SJCRH30 (cell line): ENCODE measurements around the gene CPSF6. TPM values are rescaled to one million over a fixed set of nuclear protein-coding genes. Genes with fewer than 3 reads are reported as not detected.
"Not testable (repeated sequence)": the region's sequence is repeated elsewhere in the genome, so short reads cannot be mapped to it uniquely, and the experiment has no call there.

Source experiments
- DNase-seq, 2 experiments: peaks; one replicate each; pipeline ENCODE4 v3.0.0-alpha.2; 2015 to 2020
- H3K27ac ChIP-seq: fragments of 250-450 bp; sonication (Bioruptor Pico); 2 replicates; pipeline ENCODE4 v1.5.1; 2020; ENCODE audit warnings: mild to moderate bottlenecking, moderate library complexity
- H3K27me3 ChIP-seq: fragments of 250-450 bp; sonication (Bioruptor Pico); 2 replicates; pipeline ENCODE4 v1.5.1; 2020; ENCODE audit warnings: mild to moderate bottlenecking, moderate library complexity
- H3K36me3 ChIP-seq: fragments of 250-450 bp; sonication (Bioruptor Pico); 2 replicates; pipeline ENCODE4 v1.5.1; 2020; ENCODE audit warnings: mild to moderate bottlenecking, moderate library complexity
- H3K4me1 ChIP-seq: fragments of 250-450 bp; sonication (Bioruptor Pico); 2 replicates; pipeline ENCODE4 v1.5.1; 2020; ENCODE audit warnings: mild to moderate bottlenecking, moderate library complexity
- H3K4me3 ChIP-seq: fragments of 250-450 bp; sonication (Bioruptor Pico); 2 replicates; pipeline ENCODE4 v1.5.1; 2020; ENCODE audit warnings: mild to moderate bottlenecking, moderate library complexity
- H3K9me3 ChIP-seq: fragments of 250-450 bp; sonication (Bioruptor Pico); replicated peaks from 2 replicates; pipeline ENCODE4 v1.5.1; 2020; ENCODE audit warnings: mild to moderate bottlenecking, moderate library complexity
- total RNA-seq: library from RNA; depleted of rRNA; stranded (reverse); fragments of >200 nt; shearing (Covaris generic); gene quantifications from 2 replicates; pipeline ENCODE4 v1.2.3, GENCODE V29; 2014

CPSF6 gene
- total RNA-seq, 1 experiment from 2014 or later = 123 TPM

- Histone ChIP-seq H3K27ac (no peak overlapping the region), H3K27me3 (no peaks in the 10 kb centered on the region), H3K36me3 (no peaks in the 10 kb centered on the region), H3K4me1 (no peaks in the 10 kb centered on the region), H3K9me3 (no peaks in the 10 kb centered on the region), H3K4me3 (no peak overlapping the region)
- DNase-seq = no peak
Observed at GRCh38 chr12:69278814-69279782, 39.7 kb downstream of the CPSF6 start.

DNA sequence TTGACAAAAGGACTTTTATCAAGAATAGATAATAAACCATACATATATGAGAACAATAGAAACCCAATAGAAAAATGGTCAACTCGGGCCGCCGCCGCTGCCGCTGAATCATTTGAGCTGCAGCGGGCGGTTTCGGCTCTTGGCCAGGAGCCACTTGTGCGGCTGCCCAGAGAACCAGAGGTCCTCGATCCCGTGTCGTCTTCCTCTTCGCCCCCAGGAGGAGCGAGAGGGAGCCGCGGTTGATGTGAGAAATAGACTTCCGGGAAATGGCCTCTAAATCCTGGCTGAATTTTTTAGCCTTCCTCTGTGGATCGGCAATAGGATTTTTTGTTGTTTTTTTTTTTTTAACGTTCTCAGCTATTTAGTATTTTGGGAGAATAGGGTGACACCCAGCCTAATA, 44.8 kb downstream of the CPSF6 start:
- no peaks in the 10 kb centered on the region for H3K27me3 ChIP-seq
- peak; percentile 85 to 89 for DNase-seq
- 0 out of 2 replicates have a peak, but pooled peaks cover 3% of the 10 kb centered on the region for H3K9me3 ChIP-seq

DNA sequence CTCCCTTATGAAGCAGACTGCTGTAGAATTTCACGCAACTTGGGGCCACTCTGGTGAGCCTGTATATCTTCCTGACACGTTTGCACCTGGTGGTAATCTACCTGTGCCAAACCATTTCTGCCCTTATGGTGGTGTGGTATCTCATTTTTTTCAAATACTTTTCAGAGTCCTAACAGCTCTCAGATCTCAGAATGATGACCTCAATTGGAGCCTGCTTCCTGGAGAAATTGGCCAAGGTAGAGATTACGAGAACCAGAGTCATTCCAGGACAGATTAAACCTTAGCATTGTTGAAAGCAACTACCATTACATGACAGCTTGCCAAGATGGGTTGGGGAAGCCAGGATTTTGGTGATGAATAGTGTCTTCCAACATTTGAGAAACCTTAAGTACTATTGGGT, 48.2 kb downstream of the CPSF6 start:
- Histone ChIP-seq H3K9me3 (0 out of 2 replicates have a peak, but pooled peaks cover 3% of the 10 kb centered on the region), H3K27ac (no peak overlapping the region), H3K4me1 (no peaks in the 10 kb centered on the region), H3K36me3 (no peaks in the 10 kb centered on the region), H3K4me3 (no peak overlapping the region), H3K27me3 (no peaks in the 10 kb centered on the region)
- DNase-seq = no peak

More for the DNA sequence above, 44.8 kb downstream of the CPSF6 start:
- H3K4me3 ChIP-seq = peak overlapping the region; percentile 36
- H3K4me1 ChIP-seq = no peaks in the 10 kb centered on the region
- no peaks in the 10 kb centered on the region for H3K36me3 ChIP-seq
- no peak overlapping the region for H3K27ac ChIP-seq

DNA sequence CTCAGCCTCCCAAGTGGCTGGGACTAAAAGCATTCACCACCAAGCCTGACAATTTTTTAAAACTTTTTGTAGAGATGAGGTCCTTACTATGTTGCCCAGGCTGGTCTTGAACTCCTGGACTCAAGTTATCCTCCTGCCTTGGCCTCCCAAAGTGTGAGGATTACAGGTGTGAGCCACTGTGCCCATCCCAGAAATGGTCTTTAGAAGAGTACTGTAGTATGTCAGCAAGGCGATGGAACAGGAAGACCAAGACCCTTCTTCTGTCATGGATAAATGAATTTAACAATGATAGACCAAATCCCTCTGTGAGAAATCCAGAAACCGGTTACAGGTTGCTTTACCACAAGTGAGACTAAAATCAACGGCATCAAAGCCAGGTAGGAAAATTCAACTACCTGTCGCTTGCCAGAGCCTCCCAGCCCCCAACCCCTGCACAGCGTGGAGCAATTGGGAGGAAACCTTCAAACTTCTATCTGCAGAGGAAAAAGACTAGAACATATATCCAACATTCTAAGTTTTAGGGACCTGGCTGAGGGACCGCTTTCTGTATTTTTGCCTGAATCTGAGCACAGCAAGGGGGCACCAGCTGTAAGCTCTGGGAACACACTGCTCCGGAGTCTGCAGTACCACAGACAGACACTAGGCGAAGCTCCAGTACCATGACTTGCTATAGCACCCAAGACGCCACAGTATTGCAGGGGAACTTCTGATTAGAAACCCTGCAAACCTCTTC, 51.3 kb downstream of the CPSF6 start:
- no peaks in the 10 kb centered on the region for H3K9me3 ChIP-seq
- H3K27ac ChIP-seq = no peak overlapping the region
- DNase-seq = peak; percentile 71 to 87
- H3K36me3 ChIP-seq = no peaks in the 10 kb centered on the region
- H3K4me1 ChIP-seq = no peaks in the 10 kb centered on the region
- no peaks in the 10 kb centered on the region for H3K27me3 ChIP-seq
- H3K4me3 ChIP-seq = no peak overlapping the region

DNA sequence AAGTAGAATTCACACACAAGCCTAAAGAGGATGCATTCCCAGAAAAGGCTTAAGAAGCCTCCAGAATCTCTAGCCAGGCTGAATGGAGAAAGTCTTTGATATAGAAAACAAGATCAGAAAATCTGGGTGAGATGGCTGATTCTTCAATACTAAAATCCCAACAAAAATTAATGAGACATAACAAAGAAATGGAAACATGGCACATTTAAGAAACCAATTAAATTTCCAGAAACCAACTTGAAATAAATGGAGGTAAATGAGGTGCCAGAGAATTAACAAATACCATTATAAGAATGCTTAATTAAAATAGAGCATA, 51.9 kb downstream of the CPSF6 start:
- H3K4me3 ChIP-seq = no peak overlapping the region
- no peak overlapping the region for H3K27ac ChIP-seq
- no peaks in the 10 kb centered on the region for H3K27me3 ChIP-seq
- no peaks in the 10 kb centered on the region for H3K9me3 ChIP-seq
- no peaks in the 10 kb centered on the region for H3K4me1 ChIP-seq
- DNase-seq = no peak
- H3K36me3 ChIP-seq = no peaks in the 10 kb centered on the region

DNA sequence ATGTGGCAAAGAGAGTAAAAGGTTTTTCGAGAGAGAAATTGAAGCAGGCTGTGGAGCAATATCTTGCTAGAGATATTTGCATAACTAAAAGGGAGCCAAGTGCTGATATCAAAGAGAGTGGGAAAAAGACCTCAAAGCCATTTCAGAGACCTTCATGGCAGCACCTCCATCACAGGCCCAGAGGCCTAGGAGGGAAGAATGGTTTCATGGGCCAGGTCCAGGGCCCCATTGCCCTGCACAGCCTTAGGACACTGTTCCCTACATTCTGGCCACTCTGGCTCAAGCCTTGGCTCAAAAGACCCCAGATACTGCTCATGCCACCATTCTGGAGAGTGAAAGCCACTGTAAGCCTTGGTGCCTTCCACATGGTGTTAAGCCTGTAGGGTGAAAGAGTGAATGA, 58.8 kb downstream of the CPSF6 start:
- no peaks in the 10 kb centered on the region for H3K27me3 ChIP-seq
- no peak overlapping the region for H3K4me3 ChIP-seq
- no peaks in the 10 kb centered on the region for H3K4me1 ChIP-seq
- H3K36me3 ChIP-seq = no peaks in the 10 kb centered on the region
- no peak for DNase-seq
- H3K27ac ChIP-seq = no peak overlapping the region
- H3K9me3 ChIP-seq = no peaks in the 10 kb centered on the region

GRCh38 chr12:69298947-69299346, 59.6 kb downstream of the CPSF6 start:
- Histone ChIP-seq H3K36me3 (no peaks in the 10 kb centered on the region), H3K9me3 (no peaks in the 10 kb centered on the region), H3K4me1 (no peaks in the 10 kb centered on the region), H3K27ac (no peak overlapping the region), H3K27me3 (no peaks in the 10 kb centered on the region), H3K4me3 (no peak overlapping the region)
- DNase-seq = no peak

- no peak for DNase-seq
- Histone ChIP-seq H3K27me3 (no peaks in the 10 kb centered on the region), H3K4me3 (no peak overlapping the region), H3K36me3 (no peaks in the 10 kb centered on the region), H3K9me3 (no peaks in the 10 kb centered on the region; the same call in 1 of the 2 replicates), H3K4me1 (no peaks in the 10 kb centered on the region), H3K27ac (no peak overlapping the region)
Observed at GRCh38 chr12:69304284-69304683, 64.9 kb downstream of the CPSF6 start.

- no peaks in the 10 kb centered on the region for H3K27me3 ChIP-seq
- H3K4me3 ChIP-seq = no peak overlapping the region
- no peaks in the 10 kb centered on the region; the same call in 1 of the 2 replicates for H3K9me3 ChIP-seq
- DNase-seq = no peak
- no peaks in the 10 kb centered on the region for H3K4me1 ChIP-seq
- no peaks in the 10 kb centered on the region for H3K36me3 ChIP-seq
- H3K27ac ChIP-seq = no peak overlapping the region
Observed at GRCh38 chr12:69309461-69309860, 70.1 kb downstream of the CPSF6 start.

- Histone ChIP-seq H3K4me3 (no peak overlapping the region), H3K27me3 (no peaks in the 10 kb centered on the region), H3K9me3 (no peaks in the 10 kb centered on the region), H3K36me3 (no peaks in the 10 kb centered on the region), H3K4me1 (no peaks in the 10 kb centered on the region), H3K27ac (no peak overlapping the region)
- DNase-seq = no peak
Observed at GRCh38 chr12:69313209-69313608, 73.8 kb downstream of the CPSF6 start.

- H3K36me3 ChIP-seq, DNase-seq, H3K9me3 ChIP-seq, H3K4me1 ChIP-seq, H3K4me3 ChIP-seq, H3K27ac ChIP-seq, H3K27me3 ChIP-seq: not testable (repeated sequence)
Observed at GRCh38 chr12:69316784-69317183, 77.4 kb downstream of the CPSF6 start.

- not testable (repeated sequence) for H3K4me1 ChIP-seq, H3K27ac ChIP-seq, H3K27me3 ChIP-seq, DNase-seq, H3K36me3 ChIP-seq, H3K4me3 ChIP-seq, H3K9me3 ChIP-seq
Observed at GRCh38 chr12:69317233-69317632, 77.9 kb downstream of the CPSF6 start.

- Histone ChIP-seq H3K36me3 (no peaks in the 10 kb centered on the region), H3K4me1 (no peaks in the 10 kb centered on the region), H3K4me3 (no peak overlapping the region), H3K27me3 (no peaks in the 10 kb centered on the region), H3K9me3 (no peaks in the 10 kb centered on the region), H3K27ac (no peak overlapping the region)
- DNase-seq = no peak
Observed at GRCh38 chr12:69318225-69318624, 78.9 kb downstream of the CPSF6 start.

DNA sequence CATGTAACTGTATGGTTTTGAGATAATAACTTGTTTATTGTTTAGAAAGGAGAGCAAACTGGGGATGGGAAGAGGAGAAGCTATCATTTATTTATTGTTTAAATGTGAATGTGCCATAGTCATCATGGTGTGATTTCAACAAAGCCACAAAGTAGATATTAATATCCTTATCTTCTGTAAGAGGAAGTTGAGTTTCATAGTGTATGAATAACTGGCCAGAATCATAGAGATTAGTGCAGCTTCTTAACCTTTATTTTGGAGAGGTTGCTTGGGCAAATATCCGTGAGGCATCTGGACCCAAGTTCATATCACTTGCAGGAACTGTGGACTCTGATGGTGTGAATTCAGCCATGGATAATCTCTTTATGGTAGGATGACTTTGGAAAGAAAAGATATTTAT, 82.0 kb downstream of the CPSF6 start:
- DNase-seq = no peak
- no peak overlapping the region for H3K27ac ChIP-seq
- no peaks in the 10 kb centered on the region for H3K36me3 ChIP-seq
- H3K9me3 ChIP-seq = no peaks in the 10 kb centered on the region
- H3K27me3 ChIP-seq = no peaks in the 10 kb centered on the region
- H3K4me3 ChIP-seq = no peak overlapping the region
- no peaks in the 10 kb centered on the region for H3K4me1 ChIP-seq
